ENCODE measurements around the gene SPATA3.
"Not testable (repeated sequence)": the region's sequence is repeated elsewhere in the genome, so short reads cannot be mapped to it uniquely, and the experiment has no call there.

Gene SPATA3

DNA sequence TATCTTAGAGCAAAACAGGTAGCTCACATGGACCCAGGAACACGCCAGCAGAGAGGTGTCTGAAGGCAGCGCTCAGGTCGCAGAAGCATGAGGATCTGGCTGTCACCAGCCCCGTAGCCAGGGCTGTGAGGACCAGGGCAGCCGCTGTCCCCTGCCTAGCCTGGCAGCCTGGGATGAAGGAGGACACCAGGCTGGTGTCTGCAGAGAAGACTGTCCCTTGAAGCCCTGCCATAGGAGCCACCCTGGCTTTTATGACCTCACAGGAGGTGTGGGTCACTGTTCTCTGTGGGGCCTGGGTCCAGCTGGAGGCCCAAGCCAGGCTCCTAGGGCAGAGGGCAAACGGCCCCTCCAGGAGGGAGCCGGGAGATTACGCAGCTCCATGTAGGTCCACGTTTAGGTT is at the start of gene SPATA3:
Gene SPATA3, plus strand, starts transcription at position 301 of the 400 bp plus-strand sequence. CDS start 113 bp downstream, outside the sequence.
- DNase-seq, result no peak

DNA sequence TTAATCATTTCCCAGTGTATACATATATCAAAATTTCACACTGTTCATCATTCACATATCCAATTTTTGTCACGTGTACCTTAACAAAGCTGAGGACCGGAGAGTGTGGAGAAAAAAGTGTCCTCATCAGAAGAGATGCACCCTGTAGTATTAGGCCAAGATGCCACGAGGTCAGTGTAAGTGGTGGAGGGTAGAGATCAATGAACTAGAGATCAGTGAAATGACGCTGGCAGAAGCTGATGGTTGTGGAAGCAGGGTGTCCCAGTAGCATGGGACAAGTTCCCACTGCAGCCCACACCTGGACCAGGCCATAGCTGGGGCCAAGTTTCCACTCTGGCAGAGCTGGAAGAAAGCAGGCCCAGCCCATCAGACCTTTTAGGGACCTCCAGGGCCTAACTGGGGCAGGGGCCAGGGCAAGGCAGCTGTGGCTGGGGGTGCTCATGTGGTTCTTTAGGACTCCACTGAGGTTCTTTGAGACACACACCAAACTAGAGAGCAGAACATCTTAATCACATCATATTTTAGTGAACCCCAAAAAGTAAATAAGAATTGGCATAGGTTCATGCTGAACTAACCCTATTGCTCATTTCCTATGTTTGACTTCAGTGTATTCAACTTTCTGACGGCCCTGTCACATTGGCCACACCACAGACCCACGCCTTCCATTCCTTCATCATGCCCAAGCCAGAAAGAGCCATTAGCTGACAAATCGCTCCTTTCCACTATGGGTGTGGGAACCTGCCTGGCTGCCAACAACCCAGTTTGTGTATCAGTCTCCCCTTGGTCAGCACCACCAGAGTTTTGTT is 49.3 kb upstream of the SPATA3 start:
- DNase-seq, result no peak

DNA sequence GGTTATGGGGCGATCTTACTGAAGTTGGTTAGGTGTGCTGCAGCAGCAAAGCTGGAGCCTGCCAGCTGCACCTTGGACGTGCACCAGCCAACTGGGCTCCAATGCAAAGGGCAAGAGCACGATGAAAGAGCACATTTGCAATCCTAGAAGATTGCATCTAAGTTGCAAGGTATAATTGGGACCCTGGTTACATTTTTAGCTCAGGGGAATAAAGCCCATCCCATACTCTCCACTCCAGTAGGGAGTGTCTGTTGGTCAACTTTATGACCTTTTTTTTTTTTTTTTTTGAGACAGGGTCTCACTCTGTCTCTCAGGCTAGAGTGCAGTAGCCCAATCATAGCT is 48.7 kb upstream of the SPATA3 start:
- no peak for DNase-seq

DNA sequence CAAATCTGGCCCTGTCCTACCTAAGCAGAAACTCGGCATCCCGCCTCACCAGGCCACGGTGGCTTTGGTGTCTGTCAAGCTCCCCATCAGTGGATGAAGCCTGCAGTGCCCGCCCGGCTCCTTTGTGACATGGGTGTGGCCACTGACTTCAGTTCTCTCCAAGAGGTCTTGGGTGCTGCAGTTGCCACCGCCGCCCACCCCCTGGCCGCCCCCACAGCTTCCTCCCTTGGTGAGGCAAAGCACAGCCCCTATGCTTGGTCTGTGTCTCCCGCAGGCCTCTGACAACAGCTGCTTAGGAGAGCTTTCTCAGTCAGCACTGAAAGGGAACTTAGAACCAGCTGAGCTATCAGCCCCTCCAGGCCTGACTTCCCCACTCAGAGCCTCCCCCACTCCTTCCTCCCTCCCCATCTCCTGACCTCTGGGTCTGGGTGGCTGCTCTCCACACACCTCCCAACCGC is 48.0 kb upstream of the SPATA3 start:
- no peak for DNase-seq

DNA sequence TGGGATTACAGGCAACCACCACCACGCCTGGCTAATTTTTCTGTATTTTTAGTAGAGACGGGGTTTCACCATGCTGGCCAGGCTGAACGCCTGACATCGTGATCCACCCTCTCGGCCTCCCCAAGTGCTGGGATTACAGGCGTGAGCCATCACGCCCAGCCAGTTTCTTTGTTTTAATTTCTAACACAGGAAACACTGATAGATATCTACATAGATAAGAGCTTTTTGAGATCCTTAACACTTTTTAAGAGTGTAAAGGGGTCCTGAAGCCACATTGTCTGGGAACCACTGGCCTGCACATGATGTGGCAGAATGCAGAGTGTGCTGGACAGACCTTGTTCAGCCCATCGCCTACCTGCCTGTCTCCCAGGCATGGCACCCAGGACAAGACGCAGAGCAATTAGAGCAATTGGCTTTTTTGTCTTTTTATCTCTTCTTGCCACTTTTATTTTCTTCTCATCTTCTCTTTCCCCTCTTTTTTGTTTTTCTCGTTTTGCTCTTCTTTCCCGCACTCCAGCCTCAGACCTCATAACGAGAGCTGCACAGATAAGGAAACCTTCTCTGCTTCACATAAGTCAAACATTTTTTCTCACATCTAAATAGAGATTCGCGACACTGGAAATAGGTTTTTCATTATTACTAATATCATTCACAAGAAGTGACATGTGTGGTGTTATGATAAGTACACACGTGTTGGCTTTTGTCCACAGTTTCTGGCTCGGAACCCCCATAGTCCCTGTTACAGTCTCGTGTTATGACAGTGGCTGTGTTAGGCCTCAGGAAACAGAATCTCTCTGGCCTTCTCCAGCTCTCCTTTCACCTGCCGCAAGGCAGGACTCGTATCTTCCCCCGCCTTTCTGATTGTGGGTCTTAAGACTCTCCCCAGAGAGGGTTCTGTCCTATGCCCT is 45.7 kb upstream of the SPATA3 start:
- no peak for DNase-seq

DNA sequence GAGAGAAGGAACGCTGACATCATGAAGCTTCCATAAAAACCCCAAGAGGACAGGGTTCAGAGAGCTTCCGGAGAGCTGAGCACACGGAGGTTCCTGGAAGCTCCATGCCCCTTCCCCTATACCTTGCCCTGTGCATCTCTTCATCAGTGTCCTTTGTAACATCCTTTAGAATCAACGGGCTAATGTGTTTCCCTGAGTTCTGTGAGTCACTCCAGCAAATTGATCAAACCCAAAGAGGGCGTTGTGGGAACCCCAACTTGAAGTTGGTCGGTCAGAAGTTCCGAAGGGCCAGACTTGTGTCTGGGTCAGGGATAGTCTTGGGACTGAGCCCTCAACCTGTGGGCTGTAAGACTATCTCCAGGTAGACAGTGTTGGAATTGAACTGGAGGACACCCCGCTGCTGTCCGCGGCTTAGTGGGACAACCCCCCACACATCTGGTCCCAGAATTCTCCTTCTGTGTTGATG is 45.0 kb upstream of the SPATA3 start:
- no peak for DNase-seq

DNA sequence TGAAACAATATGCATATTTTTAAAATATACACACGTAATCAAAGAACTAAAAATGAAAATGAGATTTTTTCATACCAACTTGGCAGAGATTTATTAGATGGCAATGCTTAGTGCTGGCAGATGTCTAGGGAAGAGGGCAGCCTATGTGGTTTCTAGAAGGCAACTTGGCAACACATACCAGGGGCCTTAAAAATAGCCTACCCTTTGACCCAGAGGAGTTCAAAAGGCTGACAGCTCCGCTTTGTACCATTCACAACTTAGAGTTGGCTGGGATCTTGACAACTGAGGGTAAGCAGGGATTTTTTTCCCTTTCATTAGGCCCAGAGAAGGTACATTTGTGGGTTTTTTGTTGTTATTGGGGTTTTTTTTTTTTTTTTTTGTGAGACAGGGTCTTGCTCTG is 44.5 kb upstream of the SPATA3 start:
- no peak for DNase-seq

DNA sequence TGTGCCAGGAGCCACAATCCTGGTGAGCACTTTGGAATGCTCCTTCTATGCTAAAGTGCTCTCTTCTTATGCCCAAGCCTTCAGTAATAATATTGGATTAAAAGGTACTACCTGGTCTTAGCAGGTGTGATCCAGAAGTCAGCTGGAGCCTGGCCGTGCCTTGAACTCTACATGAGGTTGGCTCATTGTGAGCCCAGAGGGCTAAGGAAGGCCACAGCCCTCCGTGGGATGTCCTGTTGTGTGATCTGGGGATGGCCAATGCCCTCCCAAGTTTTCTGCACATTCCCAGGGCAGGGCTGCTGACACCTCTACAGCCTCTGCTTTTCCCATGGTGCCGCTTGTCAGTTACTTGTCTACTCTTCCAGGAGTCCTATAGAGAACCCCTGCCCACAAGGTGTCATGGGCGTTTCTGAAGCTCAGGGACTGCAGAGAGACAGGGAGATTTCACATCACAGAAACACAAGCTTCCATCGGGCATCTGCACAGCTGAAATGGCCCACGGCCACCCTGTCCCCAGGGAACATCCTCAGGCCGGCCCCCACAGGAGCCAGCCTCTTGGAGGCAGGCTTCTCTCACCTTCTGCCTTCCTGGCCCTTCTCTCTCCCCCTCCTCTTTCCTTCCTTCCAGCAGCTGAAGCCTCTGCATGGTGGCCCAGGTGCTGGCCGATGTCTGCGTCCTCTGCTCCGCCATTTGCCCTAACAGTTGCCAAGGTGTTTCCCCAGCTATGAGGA is 43.5 kb upstream of the SPATA3 start:
- DNase-seq, result no peak

DNA sequence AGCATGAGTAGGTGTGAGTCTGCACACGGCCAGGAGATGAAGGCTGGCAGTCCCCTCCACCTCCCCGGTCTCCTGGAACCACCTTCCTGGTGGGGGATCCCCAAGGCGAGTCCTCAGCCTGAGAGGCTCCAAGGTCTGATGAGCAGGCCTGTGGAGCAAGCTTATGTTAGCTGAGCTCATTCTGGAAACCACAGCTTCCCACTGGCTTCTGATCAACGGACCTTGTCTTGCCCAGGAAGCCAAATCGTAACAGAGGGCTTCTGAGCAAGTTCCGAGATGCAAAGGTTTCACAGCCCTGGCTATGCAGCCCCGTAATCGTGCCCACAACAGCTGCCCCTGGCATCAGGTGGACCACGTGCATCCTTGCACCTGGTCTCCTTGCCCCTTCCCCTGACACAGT is 42.1 kb upstream of the SPATA3 start:
- no peak for DNase-seq

DNA sequence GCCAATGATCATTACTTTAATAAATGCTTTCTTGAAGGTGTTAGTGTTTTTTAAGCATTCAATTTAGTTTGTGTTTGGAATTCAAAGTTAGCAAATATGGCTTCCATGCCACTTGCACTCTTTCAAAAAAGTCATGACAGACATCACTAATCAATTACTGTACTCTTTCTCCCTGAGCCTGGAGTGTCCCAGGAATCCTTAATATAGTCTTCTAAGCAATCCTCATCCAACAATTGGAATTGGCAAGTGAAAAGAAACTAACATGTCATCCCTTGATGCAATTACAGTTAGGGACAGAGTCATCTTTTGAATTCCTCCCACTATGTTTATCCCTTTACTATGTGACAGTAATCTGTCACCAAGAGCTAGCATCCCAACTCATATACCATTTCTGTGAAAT is 41.2 kb upstream of the SPATA3 start:
- DNase-seq, result no peak

DNA sequence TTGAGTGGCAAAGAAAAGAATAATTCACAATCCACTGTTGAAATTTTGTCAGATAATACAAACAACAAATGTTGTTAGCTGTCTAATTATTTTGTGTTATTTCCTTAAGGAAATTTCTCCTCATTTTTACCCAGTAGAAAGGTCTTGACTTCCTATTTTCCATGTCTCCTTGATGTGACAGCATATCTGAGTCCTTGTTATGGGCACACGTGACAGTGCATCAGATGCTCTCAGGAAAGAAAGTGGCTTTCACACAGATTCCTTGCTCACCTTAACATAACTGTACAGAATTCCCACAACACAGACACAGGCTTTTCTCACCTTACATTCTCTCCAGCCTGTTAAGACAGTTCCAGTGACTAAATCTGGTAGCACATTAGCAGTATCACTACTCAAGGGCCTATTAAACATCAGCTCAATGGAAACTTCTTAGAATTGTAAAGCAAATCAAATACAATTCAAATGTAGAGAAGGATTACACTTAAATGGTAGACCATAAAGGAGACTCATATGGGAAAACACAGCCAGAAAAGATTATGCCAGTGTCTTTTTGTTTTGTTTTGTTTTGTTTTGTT is 40.7 kb upstream of the SPATA3 start:
- DNase-seq, result no peak

DNA sequence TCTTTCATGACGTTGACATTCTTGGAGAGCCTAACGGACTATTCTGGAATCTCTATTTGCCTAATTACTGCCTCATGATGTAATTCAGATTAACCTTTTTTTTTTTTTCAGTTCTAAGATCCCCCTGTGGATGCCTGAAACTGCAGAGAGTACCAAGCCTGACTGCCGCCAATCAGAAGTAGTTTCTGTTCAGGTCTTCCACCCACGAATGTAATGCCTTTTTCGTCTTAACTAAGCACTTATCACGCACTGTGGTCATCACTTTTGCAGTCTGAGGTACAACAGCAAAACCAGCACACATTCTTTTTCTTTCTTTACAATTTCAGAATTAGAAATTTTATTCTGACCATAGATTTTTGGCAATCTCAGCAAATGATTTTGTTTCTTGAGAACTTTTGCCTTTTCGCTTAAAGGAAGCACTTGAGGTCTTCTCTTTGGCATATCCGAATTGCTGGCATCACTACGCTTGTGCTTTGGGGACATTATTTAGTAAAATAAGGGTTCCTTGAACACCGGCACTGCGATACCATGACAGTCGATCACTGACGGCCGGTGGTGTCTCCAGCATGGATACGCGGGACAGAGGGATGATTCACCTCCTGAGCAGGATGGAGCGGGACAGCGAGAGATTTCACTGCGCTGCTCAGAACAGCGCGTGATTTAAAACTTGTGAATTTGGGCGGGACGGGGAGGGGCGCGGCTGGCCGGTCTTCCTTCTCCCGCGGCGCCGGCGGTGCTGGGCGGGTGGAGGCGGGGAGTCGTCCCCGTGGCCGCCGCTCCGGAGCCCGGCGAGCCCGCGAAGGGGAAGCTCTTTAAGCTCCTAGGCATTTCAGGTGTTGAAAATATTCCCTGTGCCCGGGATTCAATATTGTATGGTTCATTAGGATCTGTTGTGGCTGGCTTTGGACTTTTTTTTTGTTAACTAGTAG is 38.8 kb upstream of the SPATA3 start:
- DNase-seq, result peak; percentile 46

DNA sequence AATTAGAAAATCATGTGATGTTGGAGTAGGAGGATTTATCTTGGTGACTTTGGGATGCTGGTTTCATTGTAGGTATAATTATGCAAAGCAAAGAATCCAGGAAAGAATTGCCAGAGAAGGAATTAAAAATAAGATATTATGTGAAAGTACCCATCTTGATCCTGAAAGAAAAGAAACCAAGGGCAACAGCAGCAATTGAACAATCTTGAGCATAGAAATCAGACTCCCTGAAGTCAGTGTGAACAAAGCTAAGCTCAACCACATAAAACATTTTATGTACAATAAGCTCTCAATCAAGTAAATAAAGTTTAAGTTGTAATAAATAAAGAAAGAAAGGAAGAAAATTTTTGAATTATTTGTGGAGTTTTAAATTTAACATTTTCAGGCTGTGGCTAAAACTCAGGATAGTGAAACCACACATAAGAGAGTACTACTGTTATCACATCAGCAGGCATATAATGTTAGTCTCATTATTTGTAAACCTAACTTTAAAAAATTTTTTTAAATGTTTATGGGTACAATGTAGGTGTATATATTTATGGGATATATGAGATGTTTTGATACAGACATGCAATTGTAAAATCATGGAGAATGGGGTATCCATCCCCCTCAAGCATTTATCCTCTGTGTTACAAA is 38.0 kb upstream of the SPATA3 start:
- no peak for DNase-seq

DNA sequence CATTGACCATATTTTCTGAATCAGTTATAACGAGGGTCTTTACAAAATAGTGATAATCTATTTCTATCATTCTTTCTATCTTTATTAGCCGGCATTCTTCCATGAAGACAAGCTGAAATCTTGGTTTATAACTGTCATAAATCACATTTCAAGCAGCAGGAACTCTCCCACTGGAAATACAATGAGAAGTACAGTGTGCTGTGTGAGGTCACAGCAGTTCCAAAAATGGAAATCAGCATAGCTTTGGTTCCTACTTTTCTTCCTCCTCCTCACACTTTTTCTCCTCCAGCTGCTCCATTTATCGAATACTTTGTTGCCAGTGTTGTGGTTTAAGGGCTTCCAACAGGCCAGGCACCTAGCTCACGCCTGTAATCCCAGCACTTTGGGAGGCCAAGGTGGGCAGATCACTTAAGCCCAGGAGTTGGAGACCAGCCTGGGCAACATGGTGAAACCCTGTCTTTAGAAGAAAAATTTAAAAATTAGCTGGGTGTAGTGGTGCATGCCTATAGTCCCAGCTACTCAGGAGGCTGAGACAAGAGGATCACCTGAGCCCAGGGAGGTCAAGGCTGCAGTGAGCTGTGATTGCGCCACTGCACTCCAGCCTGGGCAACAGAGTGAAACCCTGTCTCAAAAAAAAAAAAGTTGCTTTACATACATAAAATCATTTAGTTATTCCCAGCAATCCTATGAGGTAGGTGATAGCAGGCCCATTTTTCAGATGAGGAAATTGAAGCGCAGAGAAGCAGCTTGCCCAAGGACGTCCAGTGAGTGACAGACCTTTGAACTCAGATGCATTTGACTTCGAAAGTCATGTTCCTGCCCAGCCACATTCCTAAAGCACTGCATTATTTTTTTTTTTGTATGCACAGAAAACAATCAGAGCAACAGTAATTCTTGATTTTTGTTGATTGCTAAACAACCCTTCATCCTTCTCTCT is 36.8 kb upstream of the SPATA3 start:
- DNase-seq, result no peak

DNA sequence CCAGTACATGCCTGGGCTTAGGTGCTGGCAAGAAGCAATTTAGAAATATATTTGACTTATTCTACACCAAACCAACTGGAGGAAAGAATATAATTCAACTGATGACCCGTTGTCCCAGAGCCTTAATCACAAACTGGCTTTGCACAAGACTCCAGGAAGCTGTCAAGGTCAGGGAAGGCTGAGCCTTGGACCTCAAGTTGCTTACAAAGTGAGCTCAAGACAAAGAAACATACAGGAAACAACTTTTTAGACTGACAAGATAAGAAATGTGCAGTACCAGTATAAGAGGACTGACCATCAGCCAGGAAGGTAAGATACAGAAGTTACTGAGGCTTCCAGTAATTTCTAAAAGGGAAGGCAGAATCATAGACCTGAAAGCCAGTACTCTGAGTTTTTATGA is 35.9 kb upstream of the SPATA3 start:
- DNase-seq, result no peak

DNA sequence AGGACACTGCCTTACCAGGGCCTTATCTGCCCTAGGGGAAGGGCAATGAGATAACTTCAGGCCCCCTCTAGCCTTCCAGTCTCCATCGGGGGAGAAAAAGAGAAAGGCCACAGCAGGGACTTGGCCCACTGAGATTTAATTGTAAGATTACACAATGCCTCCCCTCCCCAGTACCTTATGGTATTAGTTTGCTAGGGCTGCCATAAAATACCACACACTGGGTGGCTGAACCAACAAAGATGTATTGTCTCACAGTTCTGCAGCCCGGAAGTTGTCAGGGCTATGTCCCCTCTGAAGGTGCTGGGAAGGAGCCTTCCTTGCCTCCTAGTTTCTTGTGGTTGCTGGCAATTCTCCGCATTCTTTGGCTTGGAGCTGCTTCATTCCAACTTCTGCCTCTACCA is 34.8 kb upstream of the SPATA3 start:
- no peak for DNase-seq

DNA sequence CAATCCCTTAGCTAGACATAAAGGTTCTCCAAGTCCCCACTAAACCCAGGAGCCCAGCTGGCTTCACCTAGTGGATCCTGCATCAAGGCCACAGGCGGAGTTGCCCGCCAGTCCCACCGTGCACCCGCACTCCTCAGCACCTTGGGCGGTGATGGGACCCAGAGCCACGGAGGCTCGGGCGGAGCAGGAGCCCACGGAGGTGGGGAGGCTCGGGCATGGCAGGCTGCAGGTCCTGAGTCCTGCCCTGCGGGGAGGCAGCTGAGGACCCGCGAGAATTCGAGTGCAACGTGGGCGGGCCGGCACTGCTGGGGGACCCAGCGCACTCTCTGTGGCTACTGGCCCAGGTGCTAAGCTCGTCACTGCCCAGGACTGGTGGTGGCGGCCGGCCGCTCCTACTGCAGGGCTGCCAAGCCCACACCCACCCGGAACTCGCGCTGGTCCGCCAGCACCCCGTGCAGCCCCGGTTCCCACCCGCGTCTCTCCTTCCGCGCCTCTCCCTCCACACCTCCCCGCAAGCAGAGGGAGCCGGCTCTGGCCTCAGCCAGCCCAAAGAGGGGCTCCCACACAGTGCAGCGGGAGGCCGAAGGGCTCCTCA is 31.7 kb upstream of the SPATA3 start:
- DNase-seq, result no peak

DNA sequence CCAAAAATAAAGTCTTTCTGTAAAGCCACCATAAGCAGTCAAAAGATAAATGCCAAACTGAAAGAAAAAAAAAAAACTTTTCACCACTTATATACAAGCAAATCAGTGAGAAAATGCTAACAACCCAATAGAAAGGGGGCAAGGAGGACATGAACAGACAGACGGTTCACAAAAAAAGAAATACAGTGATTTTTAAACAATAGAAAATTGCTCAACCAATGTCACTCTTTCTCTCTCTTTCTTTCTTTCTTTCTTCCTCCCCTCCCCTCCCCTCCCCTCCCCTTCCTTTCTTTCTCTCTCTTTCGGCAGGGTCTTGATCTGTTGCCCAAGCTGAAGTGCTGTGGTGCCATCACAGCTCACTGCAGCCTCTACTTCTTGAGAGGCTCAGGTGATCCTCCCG is 28.8 kb upstream of the SPATA3 start:
- DNase-seq, result no peak

DNA sequence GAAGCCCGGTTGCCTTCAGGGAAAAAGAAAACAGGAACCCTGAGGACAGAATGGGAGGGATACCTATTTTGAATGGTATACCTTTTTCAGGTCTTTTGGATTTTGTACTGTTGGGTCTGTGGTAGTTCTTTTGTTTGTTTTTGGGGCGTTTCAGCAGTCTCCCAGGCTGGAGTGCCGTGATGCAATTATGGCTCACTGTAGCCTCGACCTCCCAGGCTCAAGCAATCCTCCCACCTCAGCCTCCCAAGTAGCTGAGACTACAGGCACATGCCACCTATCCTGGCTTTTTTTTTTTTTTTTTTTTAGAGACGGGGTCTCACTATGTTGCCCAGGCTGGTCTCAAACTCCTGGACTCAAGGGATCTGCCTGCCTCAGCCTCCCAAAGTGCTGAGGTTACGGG is 27.6 kb upstream of the SPATA3 start:
- DNase-seq, result not testable (repeated sequence)

All from CD4-positive, alpha-beta T cell treated with Interleukin-6 for 4 hours (primary cell).